ENCODE results near the gene IQCF6. TPM values are rescaled to one million over a fixed set of nuclear protein-coding genes. Genes with fewer than 3 reads are reported as not detected.

The IQCF6 gene
- polyA plus RNA-seq, 1 donor (not counting 4 experiments of a cell fraction or from before 2014, with no cell fraction given) = not detected

DNA sequence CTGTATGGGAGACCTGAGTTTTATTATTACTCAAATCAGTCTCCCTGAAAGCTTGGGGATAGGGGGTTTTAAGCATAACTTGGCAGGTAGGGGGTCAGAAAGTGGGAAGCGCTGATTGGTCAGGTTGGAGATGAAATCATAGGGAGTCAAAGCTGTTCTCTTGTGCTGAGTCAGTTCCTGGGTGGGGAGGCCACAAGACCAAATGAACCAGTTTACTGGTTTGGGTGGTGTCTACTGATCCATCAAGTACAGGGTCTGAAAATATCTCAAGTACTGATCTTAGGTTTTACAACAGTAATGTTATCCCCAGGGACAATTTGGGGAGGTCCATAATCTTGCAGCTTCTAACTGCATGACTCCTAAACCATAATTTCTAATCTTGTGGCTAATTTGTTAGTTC, 17.8 kb upstream of the IQCF6 start:
- dilution Hi-C loops (cut with MboI; ENCODE audit: extremely low pct_ligation_motif_present, low sequenced_read_pairs) = loop anchor here (5.0 kb wide), 1 partner anchor 65 kb away; no protein-coding TSS in a partner anchor

DNA sequence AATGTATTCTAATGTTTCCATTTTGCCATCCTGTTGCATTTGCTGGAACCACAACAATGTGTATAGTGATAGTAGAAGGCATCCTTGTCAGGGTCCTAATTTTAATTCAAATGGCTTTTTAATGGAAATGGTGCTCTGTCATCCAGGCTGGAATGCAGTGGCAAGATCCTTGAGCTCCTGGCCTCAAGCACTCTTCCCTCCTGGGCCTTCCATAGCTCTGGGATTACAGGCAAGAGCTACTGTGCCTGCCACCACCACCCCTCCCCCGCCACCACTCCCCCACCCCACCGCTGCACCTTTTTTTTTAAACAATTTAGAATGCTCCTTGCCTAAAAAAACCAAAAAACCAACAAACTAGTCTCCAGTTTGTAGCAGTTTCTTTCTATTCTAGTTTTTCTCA, 15.2 kb upstream of the IQCF6 start:
- TF ChIP-seq EZH2 (IDR thresholded peaks at IDR 0.05; ENCODE audit: low read length) = no peak
- TF ChIP-seq, protein P1, sequence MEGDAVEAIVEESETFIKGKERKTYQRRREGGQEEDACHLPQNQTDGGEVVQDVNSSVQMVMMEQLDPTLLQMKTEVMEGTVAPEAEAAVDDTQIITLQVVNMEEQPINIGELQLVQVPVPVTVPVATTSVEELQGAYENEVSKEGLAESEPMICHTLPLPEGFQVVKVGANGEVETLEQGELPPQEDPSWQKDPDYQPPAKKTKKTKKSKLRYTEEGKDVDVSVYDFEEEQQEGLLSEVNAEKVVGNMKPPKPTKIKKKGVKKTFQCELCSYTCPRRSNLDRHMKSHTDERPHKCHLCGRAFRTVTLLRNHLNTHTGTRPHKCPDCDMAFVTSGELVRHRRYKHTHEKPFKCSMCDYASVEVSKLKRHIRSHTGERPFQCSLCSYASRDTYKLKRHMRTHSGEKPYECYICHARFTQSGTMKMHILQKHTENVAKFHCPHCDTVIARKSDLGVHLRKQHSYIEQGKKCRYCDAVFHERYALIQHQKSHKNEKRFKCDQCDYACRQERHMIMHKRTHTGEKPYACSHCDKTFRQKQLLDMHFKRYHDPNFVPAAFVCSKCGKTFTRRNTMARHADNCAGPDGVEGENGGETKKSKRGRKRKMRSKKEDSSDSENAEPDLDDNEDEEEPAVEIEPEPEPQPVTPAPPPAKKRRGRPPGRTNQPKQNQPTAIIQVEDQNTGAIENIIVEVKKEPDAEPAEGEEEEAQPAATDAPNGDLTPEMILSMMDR (optimal IDR thresholded peaks at IDR 0.05 in 1 of 3, IDR thresholded peaks at IDR 0.05 in 1 of 3, conservative IDR thresholded peaks at IDR 0.05 in 1 of 3; ENCODE audit: extremely low read depth in 1 of 3, insufficient read depth in 2 of 3, low read length in 3 of 3) = no peak
- no peak for FAIRE-seq
- Histone ChIP-seq H3K4me1 (ENCODE audit: control insufficient read depth, extremely low read depth, insufficient read depth, low read length) (peaks cover 14% of the 10 kb centered on the region), H3K27ac (ENCODE audit: control insufficient read depth, insufficient read depth, low read length) (no peak overlapping the region), H3K9ac (ENCODE audit: control insufficient read depth, extremely low read depth, insufficient read depth, low read length) (no peak overlapping the region), H2AFZ (ENCODE audit: control insufficient read depth, low read length) (no peak overlapping the region), H3K9me1 (ENCODE audit: control insufficient read depth, extremely low read depth, insufficient read depth, low read length) (no peaks in the 10 kb centered on the region), H3K79me2 (ENCODE audit: control insufficient read depth, insufficient read depth, low read length) (no peaks in the 10 kb centered on the region), H3K9me3 (ENCODE audit: control insufficient read depth, low read depth, low read length) (no peaks in the 10 kb centered on the region), H4K20me1 (ENCODE audit: control insufficient read depth, extremely low read depth, insufficient read depth, low read length) (no peaks in the 10 kb centered on the region), H3K36me3 (ENCODE audit: control insufficient read depth in 2 of 2, extremely low read depth in 1 of 2, insufficient read depth in 2 of 2, low read length in 2 of 2) (no peaks in the 10 kb centered on the region), H3K4me3 (ENCODE audit: control insufficient read depth in 2 of 3, extremely low read depth in 1 of 3, insufficient read depth in 2 of 3, low read depth in 1 of 3, low read length in 3 of 3) (no peak overlapping the region), H3K27me3 (ENCODE audit: control insufficient read depth, extremely low read depth, insufficient read depth, low read length) (no peaks in the 10 kb centered on the region), H3K4me2 (ENCODE audit: control insufficient read depth, extremely low read depth, insufficient read depth, low read depth, low read length) (no peak overlapping the region)
- DNase-seq (ENCODE audit: low read depth, low spot score) = no peak
- dilution Hi-C loops (cut with MboI; ENCODE audit: extremely low pct_ligation_motif_present, low sequenced_read_pairs) = no loop called here

More for the DNA sequence above, 17.8 kb upstream of the IQCF6 start:
- peak overlapping the region; percentile 25 for H3K4me2 ChIP-seq (ENCODE audit: control insufficient read depth, extremely low read depth, insufficient read depth, low read depth, low read length)
- FAIRE-seq = peak; percentile 77
- H3K9me3 ChIP-seq (ENCODE audit: control insufficient read depth, low read depth, low read length) = no peaks in the 10 kb centered on the region
- H4K20me1 ChIP-seq (ENCODE audit: control insufficient read depth, extremely low read depth, insufficient read depth, low read length) = no peaks in the 10 kb centered on the region
- H3K79me2 ChIP-seq (ENCODE audit: control insufficient read depth, insufficient read depth, low read length) = no peaks in the 10 kb centered on the region
- no peak overlapping the region for H3K27ac ChIP-seq (ENCODE audit: control insufficient read depth, insufficient read depth, low read length)
- peak overlapping the region; percentile 28 for H2AFZ ChIP-seq (ENCODE audit: control insufficient read depth, low read length)
- H3K9ac ChIP-seq (ENCODE audit: control insufficient read depth, extremely low read depth, insufficient read depth, low read length) = no peak overlapping the region
- no peak overlapping the region for H3K4me3 ChIP-seq (ENCODE audit: control insufficient read depth in 2 of 3, extremely low read depth in 1 of 3, insufficient read depth in 2 of 3, low read depth in 1 of 3, low read length in 3 of 3)
- no peaks in the 10 kb centered on the region for H3K9me1 ChIP-seq (ENCODE audit: control insufficient read depth, extremely low read depth, insufficient read depth, low read length)
- DNase-seq (ENCODE audit: low read depth, low spot score) = no peak
- H3K27me3 ChIP-seq (ENCODE audit: control insufficient read depth, extremely low read depth, insufficient read depth, low read length) = no peaks in the 10 kb centered on the region
- H3K36me3 ChIP-seq (ENCODE audit: control insufficient read depth in 2 of 2, extremely low read depth in 1 of 2, insufficient read depth in 2 of 2, low read length in 2 of 2) = no peaks in the 10 kb centered on the region
- H3K4me1 ChIP-seq (ENCODE audit: control insufficient read depth, extremely low read depth, insufficient read depth, low read length) = peaks cover 19% of the 10 kb centered on the region
- TF ChIP-seq, protein P1 (optimal IDR thresholded peaks at IDR 0.05 in 1 of 3, IDR thresholded peaks at IDR 0.05 in 1 of 3, conservative IDR thresholded peaks at IDR 0.05 in 1 of 3; ENCODE audit: extremely low read depth in 1 of 3, insufficient read depth in 2 of 3, low read length in 3 of 3) = no peak
- TF ChIP-seq EZH2 (IDR thresholded peaks at IDR 0.05; ENCODE audit: low read length) = no peak

Measured in keratinocyte (primary cell).